ENCODE measurements around the gene LPCAT2.

LPCAT2 gene

DNA sequence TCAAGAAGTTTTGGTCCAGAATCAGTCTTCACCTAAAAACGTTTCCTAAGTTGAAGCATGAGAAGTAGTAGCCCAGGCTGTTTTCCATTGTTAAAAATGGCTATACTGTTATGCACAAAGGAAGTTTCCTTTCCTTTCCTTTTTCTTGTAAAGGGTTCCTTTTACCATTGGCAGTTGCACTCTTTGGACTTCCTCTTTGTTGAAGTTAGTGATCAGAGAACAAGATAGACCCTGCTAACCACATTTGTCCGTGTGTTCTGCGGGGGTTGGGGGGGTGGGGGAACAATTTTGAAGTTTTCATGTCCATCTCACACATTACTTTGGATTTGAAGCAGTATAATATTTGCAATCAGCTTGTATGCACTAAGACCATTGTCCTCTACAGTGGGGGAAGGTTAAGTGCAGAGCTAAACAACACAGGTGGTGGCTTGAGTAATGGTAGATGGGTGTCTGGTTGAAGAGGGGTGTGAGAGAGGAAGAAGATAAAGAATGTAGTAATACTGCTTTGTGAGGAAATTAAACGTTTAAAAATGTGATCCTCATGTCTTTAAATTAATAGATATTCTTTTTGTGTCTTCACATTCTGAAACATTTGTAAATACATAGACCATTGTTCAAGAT, 1.4 kb downstream of the LPCAT2 start:
- no peak for DNase-seq (ENCODE audit: extremely low read depth, low read depth)
- H3K4me3 ChIP-seq (replicated peaks; ENCODE audit: low read depth, low read length), result peak overlapping the region; percentile 64
- TF ChIP-seq, protein P1, sequence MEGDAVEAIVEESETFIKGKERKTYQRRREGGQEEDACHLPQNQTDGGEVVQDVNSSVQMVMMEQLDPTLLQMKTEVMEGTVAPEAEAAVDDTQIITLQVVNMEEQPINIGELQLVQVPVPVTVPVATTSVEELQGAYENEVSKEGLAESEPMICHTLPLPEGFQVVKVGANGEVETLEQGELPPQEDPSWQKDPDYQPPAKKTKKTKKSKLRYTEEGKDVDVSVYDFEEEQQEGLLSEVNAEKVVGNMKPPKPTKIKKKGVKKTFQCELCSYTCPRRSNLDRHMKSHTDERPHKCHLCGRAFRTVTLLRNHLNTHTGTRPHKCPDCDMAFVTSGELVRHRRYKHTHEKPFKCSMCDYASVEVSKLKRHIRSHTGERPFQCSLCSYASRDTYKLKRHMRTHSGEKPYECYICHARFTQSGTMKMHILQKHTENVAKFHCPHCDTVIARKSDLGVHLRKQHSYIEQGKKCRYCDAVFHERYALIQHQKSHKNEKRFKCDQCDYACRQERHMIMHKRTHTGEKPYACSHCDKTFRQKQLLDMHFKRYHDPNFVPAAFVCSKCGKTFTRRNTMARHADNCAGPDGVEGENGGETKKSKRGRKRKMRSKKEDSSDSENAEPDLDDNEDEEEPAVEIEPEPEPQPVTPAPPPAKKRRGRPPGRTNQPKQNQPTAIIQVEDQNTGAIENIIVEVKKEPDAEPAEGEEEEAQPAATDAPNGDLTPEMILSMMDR (IDR thresholded peaks at IDR 0.05; ENCODE audit: low read depth, low read length, missing control alignments), result no peak

DNA sequence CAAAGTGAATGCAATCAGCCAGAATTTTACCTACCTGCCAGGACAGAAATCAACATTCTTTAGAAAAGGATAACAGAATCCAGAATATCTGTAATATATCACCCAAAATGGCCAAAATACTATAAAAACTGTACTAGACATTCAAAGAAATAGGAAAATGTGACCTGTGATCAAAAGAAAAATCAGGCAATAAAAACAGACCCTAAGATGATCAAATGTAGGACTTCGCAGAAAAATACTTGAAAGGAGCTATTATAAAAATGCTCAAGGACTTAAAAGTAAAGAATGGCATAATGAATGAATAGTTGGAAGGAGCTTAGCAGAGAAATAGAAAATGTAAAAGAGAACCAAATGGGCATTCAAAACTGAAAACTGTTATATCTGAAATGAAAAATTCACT, 4.1 kb downstream of the LPCAT2 start:
- no peak overlapping the region for H3K4me3 ChIP-seq (replicated peaks; ENCODE audit: low read depth, low read length)
- TF ChIP-seq, protein P1 (IDR thresholded peaks at IDR 0.05; ENCODE audit: low read depth, low read length, missing control alignments), result no peak
- DNase-seq (ENCODE audit: extremely low read depth, low read depth), result no peak

DNA sequence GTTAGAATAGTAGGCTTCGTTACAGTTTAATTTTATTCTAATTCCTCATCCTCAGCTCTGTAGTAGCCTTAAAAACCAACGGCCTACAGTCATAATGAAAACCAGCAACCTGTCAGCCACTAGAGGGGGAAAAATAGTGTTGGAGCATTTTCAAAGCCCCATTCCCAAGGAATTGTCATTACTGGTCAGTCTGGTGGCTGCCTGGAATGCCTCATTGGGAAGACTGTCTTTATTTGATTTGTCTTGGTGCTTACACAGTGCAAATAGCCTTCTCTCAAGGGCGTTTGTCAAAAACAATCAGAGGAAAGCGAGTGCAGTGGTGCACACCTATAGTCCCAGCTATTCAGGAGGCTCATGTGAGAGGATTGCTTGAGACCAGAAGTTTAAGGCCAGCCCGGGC, 4.7 kb downstream of the LPCAT2 start:
- DNase-seq (ENCODE audit: extremely low read depth, low read depth), result no peak
- TF ChIP-seq, protein P1 (IDR thresholded peaks at IDR 0.05; ENCODE audit: low read depth, low read length, missing control alignments), result peak; percentile 23
- no peak overlapping the region for H3K4me3 ChIP-seq (replicated peaks; ENCODE audit: low read depth, low read length)

DNA sequence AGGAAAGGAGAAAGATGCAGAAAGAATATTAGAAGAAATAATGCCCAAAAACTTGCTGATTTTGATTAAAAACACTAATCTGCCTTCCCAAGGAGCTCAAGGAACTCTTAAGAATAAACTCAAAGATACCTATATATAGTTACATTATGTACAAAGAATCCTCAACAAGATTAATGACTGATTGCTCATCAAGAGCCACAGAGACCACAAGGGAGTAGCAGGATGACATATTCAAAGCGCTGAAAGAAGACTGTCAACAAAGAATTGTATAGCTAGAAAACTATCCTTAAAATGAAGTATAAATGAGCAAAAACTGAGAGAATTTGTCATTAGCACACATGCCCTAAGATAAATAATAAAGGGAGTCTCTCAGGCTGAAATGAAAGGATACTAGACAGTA, 6.2 kb downstream of the LPCAT2 start:
- TF ChIP-seq, protein P1 (IDR thresholded peaks at IDR 0.05; ENCODE audit: low read depth, low read length, missing control alignments), result no peak
- DNase-seq (ENCODE audit: extremely low read depth, low read depth), result no peak
- no peak overlapping the region for H3K4me3 ChIP-seq (replicated peaks; ENCODE audit: low read depth, low read length)

DNA sequence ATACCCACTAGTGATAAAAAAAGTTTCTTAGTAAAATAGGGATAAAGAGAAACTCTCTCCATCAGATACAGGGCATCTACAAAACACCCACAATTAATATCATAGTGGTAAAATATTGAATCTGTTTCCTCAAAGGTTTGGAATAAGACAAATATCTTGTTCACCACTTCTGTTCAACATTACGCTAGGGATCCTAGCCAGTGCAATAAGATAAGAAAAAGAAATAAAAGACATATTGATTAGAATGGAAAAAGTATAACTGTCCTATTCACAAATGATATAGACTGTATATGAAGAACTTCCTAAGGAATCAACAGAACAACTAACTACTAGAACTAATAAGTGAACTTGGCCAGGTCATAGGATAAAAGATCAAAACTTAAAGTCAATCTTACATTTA, 12.9 kb downstream of the LPCAT2 start:
- H3K4me3 ChIP-seq (replicated peaks; ENCODE audit: low read depth, low read length), result no peak overlapping the region
- TF ChIP-seq, protein P1 (IDR thresholded peaks at IDR 0.05; ENCODE audit: low read depth, low read length, missing control alignments), result no peak
- no peak for DNase-seq (ENCODE audit: extremely low read depth, low read depth)

DNA sequence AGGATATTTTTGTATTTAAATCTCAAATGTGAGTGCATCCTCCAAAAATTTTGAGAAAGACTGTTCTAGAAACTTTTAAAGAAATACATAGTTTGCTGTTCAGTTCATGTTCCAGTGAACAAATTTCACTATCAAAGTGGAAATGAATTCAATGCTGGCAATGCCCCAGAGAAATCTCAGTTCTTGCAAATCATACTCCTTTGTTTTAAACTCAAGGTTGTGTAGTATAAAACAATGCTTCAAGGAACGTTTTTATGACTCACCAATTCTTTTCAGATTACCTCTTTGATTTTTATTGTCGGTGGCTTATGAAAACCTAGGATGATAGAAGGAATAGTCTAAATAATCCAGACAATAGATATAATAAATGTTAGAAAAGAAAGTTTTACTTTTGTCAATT, 17.6 kb downstream of the LPCAT2 start:
- no peak overlapping the region for H3K4me3 ChIP-seq (replicated peaks; ENCODE audit: low read depth, low read length)
- no peak for DNase-seq (ENCODE audit: extremely low read depth, low read depth)
- TF ChIP-seq, protein P1 (IDR thresholded peaks at IDR 0.05; ENCODE audit: low read depth, low read length, missing control alignments), result no peak

DNA sequence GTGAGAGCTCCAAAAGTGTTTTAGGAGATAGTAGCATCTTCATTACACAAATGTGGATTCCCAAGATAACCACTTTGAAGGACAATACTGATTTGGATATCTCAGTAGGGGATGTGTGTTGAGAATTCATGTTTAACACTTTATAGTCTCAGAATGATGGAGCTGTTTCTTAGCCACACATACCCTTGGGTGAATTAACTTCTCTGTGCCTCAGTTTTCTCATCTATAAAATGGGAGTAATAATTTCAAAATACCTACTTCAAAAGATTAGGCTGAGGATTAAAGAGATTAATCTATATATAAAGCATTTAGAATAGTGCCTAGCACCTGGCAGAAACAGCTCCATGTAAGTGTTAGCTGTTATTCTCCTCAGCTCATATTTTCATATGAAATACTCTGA, 19.0 kb downstream of the LPCAT2 start:
- TF ChIP-seq, protein P1 (IDR thresholded peaks at IDR 0.05; ENCODE audit: low read depth, low read length, missing control alignments), result no peak
- DNase-seq (ENCODE audit: extremely low read depth, low read depth), result no peak
- H3K4me3 ChIP-seq (replicated peaks; ENCODE audit: low read depth, low read length), result no peak overlapping the region

All from HFF-Myc (cell line).